Endodermal cell (in vitro differentiated cells): ENCODE data around the gene KIF1A. TPM values are rescaled to one million over a fixed set of nuclear protein-coding genes. Genes with fewer than 3 reads are reported as not detected.
A peak's percentile ranks its signal among the peaks of the same experiment; 100 is the strongest.

Experiments
- DNase-seq: peaks from one replicate; pipeline ENCODE4 v3.0.0-alpha.2; 2017
- H3K27ac ChIP-seq: 2 replicates; pipeline ENCODE4 v1.5.1; 2013; ENCODE audit warnings: mild to moderate bottlenecking, low read depth, low read length, moderate library complexity
- H3K27me3 ChIP-seq: 2 replicates; pipeline ENCODE4 v1.6.1; 2013; ENCODE audit warnings: mild to moderate bottlenecking, low read length, moderate library complexity; ENCODE audit not compliant: insufficient read depth, control insufficient read depth, poor library complexity, severe bottlenecking
- H3K36me3 ChIP-seq: 2 replicates; pipeline ENCODE4 v1.7.0; 2013; ENCODE audit warnings: mild to moderate bottlenecking, low read length, moderate library complexity; ENCODE audit not compliant: control insufficient read depth, insufficient read depth
- H3K4me1 ChIP-seq: one replicate; pipeline ENCODE4 v1.7.0; 2013; ENCODE audit warnings: low read length; ENCODE audit not compliant: control insufficient read depth, insufficient read depth
- H3K4me3 ChIP-seq: 2 replicates; pipeline ENCODE4 v1.5.1; 2013; ENCODE audit warnings: mild to moderate bottlenecking, low read length, moderate library complexity
- H3K9ac ChIP-seq: 2 replicates; pipeline ENCODE4 v1.6.1; 2013; ENCODE audit warnings: mild to moderate bottlenecking, low read length, moderate library complexity; ENCODE audit not compliant: poor library complexity, severe bottlenecking; ENCODE audit errors: extremely low read depth
- H3K9me3 ChIP-seq: 2 replicates; pipeline ENCODE4 v1.6.1; 2013; ENCODE audit warnings: mild to moderate bottlenecking, low read length, moderate library complexity; ENCODE audit not compliant: control insufficient read depth
- H3K27ac Mint-ChIP-seq: 2 replicates; pipeline ENCODE4 v1.8.0; 2020; ENCODE audit warnings: mixed read lengths
- H3K27me3 Mint-ChIP-seq: 2 replicates; pipeline ENCODE4 v1.8.0; 2021; ENCODE audit warnings: mild to moderate bottlenecking, mixed read lengths; ENCODE audit not compliant: insufficient read depth
- H3K36me3 Mint-ChIP-seq: 2 replicates; pipeline ENCODE4 v1.8.0; 2020; ENCODE audit warnings: low read depth, mixed read lengths
- H3K4me1 Mint-ChIP-seq: 2 replicates; pipeline ENCODE4 v1.8.0; 2020; ENCODE audit warnings: mixed read lengths
- H3K4me3 Mint-ChIP-seq: 2 replicates; pipeline ENCODE4 v1.8.0; 2020; ENCODE audit warnings: mild to moderate bottlenecking, moderate library complexity, mixed read lengths
- H3K9me3 Mint-ChIP-seq: 2 replicates; pipeline ENCODE4 v1.8.0; 2020; ENCODE audit warnings: mild to moderate bottlenecking, mixed read lengths
- WGBS, 2 experiments: methylation state at CpG; one replicate each; pipeline versions ENCODE4 v1.1.5 to v1.1.7; 2013; ENCODE audit warnings: missing lambda C conversion rate in 2 of 2, mixed read lengths in 1 of 2; ENCODE audit not compliant: insufficient coverage in 1 of 2, insufficient read length in 1 of 2; 5-methylcytosine and 5-hydroxymethylcytosine counted together
- total RNA-seq, 2 donors: library from RNA; stranded (reverse); fragmentation: NEBNext Ultra II Directional in 1 of 2; extraction: Animal tissue kit (Norgen Biotek cat#: 25700) in 1 of 2; gene quantifications; 2 replicates in 1 of 2; 3 replicates in 1 of 2; pipeline ENCODE4 v1.2.1, GENCODE V29; 2021
- TF ChIP-seq, protein P1 (sequence below): fragments of 200-600 bp; sonication (generic); conservative IDR thresholded peaks from 2 replicates; pipeline ENCODE4 v1.5.0; 2021; ENCODE audit warnings: antibody characterized with exemption, mild to moderate bottlenecking

The KIF1A gene
- total RNA-seq, 2 donors from 2014 or later = 58.8 to 83.1 TPM

DNA sequence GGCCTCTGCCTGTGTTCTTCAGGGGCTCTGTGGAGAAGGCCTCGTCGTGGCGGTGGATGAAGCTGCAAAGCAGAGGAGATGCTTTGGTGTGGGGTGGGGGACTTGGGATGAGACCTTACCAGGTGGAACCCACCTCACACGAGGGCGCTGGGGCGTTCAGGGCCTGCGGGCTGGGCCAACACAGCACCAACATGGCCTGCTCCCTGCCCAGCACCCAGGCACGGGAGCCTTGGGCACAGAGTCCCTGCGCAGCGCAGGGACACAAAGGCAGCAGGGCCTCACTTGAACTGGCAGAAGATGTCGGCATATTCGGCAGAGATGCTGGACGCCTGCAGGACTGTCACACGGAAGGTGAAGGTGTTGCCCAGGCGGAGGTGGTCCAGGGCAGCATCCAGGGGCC is 74.6 kb downstream of the KIF1A start:
- Mint-ChIP-seq H3K27me3 (no peaks in the 10 kb centered on the region), H3K4me1 (no peaks in the 10 kb centered on the region), H3K36me3 (peaks cover 7% of the 10 kb centered on the region), H3K4me3 (no peak overlapping the region), H3K27ac (no peak overlapping the region), H3K9me3 (no peaks in the 10 kb centered on the region)
- H3K9ac ChIP-seq = no peak overlapping the region
- peaks cover 8% of the 10 kb centered on the region for H3K36me3 ChIP-seq
- H3K4me1 ChIP-seq = no peaks in the 10 kb centered on the region
- H3K4me3 ChIP-seq = no peak overlapping the region
- no peaks in the 10 kb centered on the region for H3K9me3 ChIP-seq
- DNase-seq = no peak
- TF ChIP-seq, protein P1, sequence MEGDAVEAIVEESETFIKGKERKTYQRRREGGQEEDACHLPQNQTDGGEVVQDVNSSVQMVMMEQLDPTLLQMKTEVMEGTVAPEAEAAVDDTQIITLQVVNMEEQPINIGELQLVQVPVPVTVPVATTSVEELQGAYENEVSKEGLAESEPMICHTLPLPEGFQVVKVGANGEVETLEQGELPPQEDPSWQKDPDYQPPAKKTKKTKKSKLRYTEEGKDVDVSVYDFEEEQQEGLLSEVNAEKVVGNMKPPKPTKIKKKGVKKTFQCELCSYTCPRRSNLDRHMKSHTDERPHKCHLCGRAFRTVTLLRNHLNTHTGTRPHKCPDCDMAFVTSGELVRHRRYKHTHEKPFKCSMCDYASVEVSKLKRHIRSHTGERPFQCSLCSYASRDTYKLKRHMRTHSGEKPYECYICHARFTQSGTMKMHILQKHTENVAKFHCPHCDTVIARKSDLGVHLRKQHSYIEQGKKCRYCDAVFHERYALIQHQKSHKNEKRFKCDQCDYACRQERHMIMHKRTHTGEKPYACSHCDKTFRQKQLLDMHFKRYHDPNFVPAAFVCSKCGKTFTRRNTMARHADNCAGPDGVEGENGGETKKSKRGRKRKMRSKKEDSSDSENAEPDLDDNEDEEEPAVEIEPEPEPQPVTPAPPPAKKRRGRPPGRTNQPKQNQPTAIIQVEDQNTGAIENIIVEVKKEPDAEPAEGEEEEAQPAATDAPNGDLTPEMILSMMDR = no peak
- WGBS, 2 experiments = 95% methylated on average over 9 to 15 of the region's 15 CpGs
- H3K27me3 ChIP-seq = no peaks in the 10 kb centered on the region
- H3K27ac ChIP-seq = no peak overlapping the region

DNA sequence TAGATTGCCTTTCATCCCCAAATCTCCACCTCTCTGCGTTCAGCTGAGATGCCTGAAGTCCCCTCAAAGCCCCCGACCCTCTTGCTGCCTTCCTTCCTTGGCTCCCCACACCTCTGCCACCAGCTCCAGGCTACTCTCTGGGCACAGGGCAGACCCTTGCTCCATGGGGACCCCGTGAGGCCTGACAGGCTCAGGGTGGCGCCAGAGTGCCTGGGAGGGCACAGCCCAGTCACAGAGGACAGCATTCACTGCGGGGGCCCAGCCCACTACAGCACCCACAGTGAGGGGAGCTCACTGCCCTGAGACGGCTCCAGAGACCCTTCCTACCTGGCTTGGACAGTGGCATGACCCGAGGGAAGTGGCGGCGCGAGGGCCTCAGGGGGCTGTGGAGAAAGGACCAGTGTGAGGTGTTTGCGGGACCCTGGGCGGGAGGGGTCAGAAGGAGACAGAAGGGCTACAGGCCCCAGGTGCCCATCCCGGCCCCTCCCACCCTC is 77.4 kb downstream of the KIF1A start:
- Mint-ChIP-seq H3K36me3 (peaks cover 8% of the 10 kb centered on the region), H3K27me3 (no peaks in the 10 kb centered on the region)
- H3K36me3 ChIP-seq = peaks cover 3% of the 10 kb centered on the region

DNA sequence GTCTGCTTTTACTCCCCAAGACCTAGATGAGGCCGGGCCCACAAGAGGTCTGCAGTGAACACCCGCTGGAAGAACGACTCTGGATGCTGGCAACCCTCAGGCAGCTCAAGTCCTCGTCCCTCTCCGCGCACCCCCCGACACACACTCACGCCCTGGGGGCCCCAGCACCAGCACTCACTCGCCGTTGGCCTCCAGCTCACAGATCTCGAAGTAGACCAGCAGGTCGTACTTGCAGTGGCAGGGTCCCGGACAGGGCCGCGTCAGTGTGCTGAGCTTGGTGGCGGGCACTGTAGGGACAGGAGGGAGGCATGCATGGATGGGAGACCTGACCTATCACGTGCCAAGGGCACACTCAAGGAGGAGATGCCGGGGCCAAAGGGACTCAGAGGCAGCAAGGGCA is 78.9 kb downstream of the KIF1A start:
- Histone ChIP-seq H3K4me3 (no peak overlapping the region), H3K9me3 (no peaks in the 10 kb centered on the region), H3K36me3 (no peaks in the 10 kb centered on the region), H3K9ac (no peak overlapping the region), H3K27ac (no peak overlapping the region), H3K27me3 (no peaks in the 10 kb centered on the region), H3K4me1 (no peaks in the 10 kb centered on the region)
- TF ChIP-seq, protein P1 = no peak
- WGBS, 2 experiments = 91 to 92% methylated on average over 18 of the region's 18 CpGs
- no peak overlapping the region for H3K4me3 Mint-ChIP-seq
- no peaks in the 10 kb centered on the region for H3K4me1 Mint-ChIP-seq
- H3K36me3 Mint-ChIP-seq = peaks cover 8% of the 10 kb centered on the region
- H3K27ac Mint-ChIP-seq = no peak overlapping the region
- DNase-seq = no peak
- H3K27me3 Mint-ChIP-seq = no peaks in the 10 kb centered on the region
- no peaks in the 10 kb centered on the region for H3K9me3 Mint-ChIP-seq

More for the DNA sequence above, 77.4 kb downstream of the KIF1A start:
- Mint-ChIP-seq H3K27ac (no peak overlapping the region), H3K4me3 (no peak overlapping the region), H3K9me3 (no peaks in the 10 kb centered on the region), H3K4me1 (no peaks in the 10 kb centered on the region)
- Histone ChIP-seq H3K27me3 (no peaks in the 10 kb centered on the region), H3K4me1 (no peaks in the 10 kb centered on the region), H3K9me3 (no peaks in the 10 kb centered on the region), H3K9ac (no peak overlapping the region), H3K27ac (no peak overlapping the region), H3K4me3 (no peak overlapping the region)
- WGBS, 2 experiments = 80 to 90% methylated on average over 1 to 13 of the region's 13 CpGs
- TF ChIP-seq, protein P1 = peak; percentile 55
- peak; percentile 61 for DNase-seq
